HepG2 (cell line): ENCODE measurements around the gene CLDN14. TPM values are rescaled to one million over a fixed set of nuclear protein-coding genes. Genes with fewer than 3 reads are reported as not detected.

Source experiments
- ATAC-seq: fragments of 200-7000 bp; cut with Tn5 transposase; 3 replicates; pipeline ENCODE4 v1.9.1; 2020; ENCODE audit warnings: mild to moderate bottlenecking, moderate library complexity
- BruUV-seq: library from RNA; stranded (reverse); fragments of 400-500 nt; replicated peaks from 2 replicates; lab custom pipeline; 2021; lab: Mats Ljungman, UMichigan
- CTCF ChIA-PET: fragments of 300-600 bp; formaldehyde crosslinking; extraction: SDS; loops from one replicate; lab custom pipeline; 2021; ENCODE audit warnings: low total read pairs, inconsistent platforms, low intra/inter-chr PET ratio; lab: Yijun Ruan, JAX
- POLR2A ChIA-PET: fragments of 350-600 bp; sonication (Branson Sonifier 250); formaldehyde crosslinking; loops from one replicate; lab custom pipeline; 2020; ENCODE audit warnings: antibody characterized with exemption, inconsistent platforms; lab: Yijun Ruan, JAX
- DNase-seq: peaks from one replicate; pipeline ENCODE4 v3.0.0-alpha.2; 2015; ENCODE audit warnings: low spot score
- FAIRE-seq: peaks from 3 replicates; lab custom pipeline; 2011; peaks lifted over from hg19 to GRCh38; lab: Jason Lieb, UNC
- H2AFZ ChIP-seq: one replicate; pipeline ENCODE4 v1.6.1; 2011; ENCODE audit warnings: low read length, inconsistent platforms
- H3K27ac ChIP-seq: fragments of 300-600 bp; 3 replicates; pipeline ENCODE4 v1.8.0; 2011; ENCODE audit warnings: mixed run types, mild to moderate bottlenecking, mixed read lengths, low read length, inconsistent platforms; ENCODE audit not compliant: insufficient read depth; ENCODE audit errors: extremely low read length
- H3K27me3 ChIP-seq, 2 experiments: fragments of 200-600 bp in 1 of 2; 2 replicates in 1 of 2; 3 replicates in 1 of 2; pipeline versions ENCODE4 v1.6.0 to v1.8.0; 2011; ENCODE audit warnings: low read length in 2 of 2, mild to moderate bottlenecking in 2 of 2, moderate library complexity in 2 of 2, inconsistent platforms in 1 of 2; ENCODE audit not compliant: insufficient read depth in 2 of 2, control insufficient read depth in 1 of 2
- H3K36me3 ChIP-seq, 2 experiments: fragments of 200-600 bp in 1 of 2; replicated peaks in 1 of 2; 2 replicates in 1 of 2; 3 replicates in 1 of 2; pipeline versions ENCODE4 v1.5.1 to v1.8.0; 2011; ENCODE audit warnings: low read length in 2 of 2, inconsistent platforms in 1 of 2; ENCODE audit not compliant: insufficient read depth in 2 of 2, control insufficient read depth in 1 of 2
- H3K4me1 ChIP-seq: 2 replicates; pipeline ENCODE4 v1.5.1; 2012; ENCODE audit warnings: low read length, inconsistent platforms; ENCODE audit not compliant: insufficient read depth
- H3K4me2 ChIP-seq: 2 replicates; pipeline ENCODE4 v1.6.0; 2011; ENCODE audit warnings: low read depth, low read length, inconsistent platforms
- H3K4me3 ChIP-seq, 3 experiments: fragments of 200-600 bp in 1 of 3; sonication (generic), shearing (Covaris generic) in 1 of 3; replicated peaks in 1 of 3; 2 replicates each; pipeline ENCODE4 v1.5.1; 2011 to 2016; ENCODE audit warnings: low read length in 3 of 3, inconsistent platforms in 2 of 3, low read depth in 2 of 3, mild to moderate bottlenecking in 2 of 3, control low read depth in 1 of 3, mixed read lengths in 1 of 3; ENCODE audit not compliant: insufficient read depth in 1 of 3
- H3K79me2 ChIP-seq: one replicate; pipeline ENCODE4 v1.6.1; 2011; ENCODE audit warnings: low read length, inconsistent platforms; ENCODE audit not compliant: insufficient read depth
- H3K9ac ChIP-seq: 2 replicates; pipeline ENCODE4 v1.6.0; 2011; ENCODE audit warnings: mild to moderate bottlenecking, low read depth, low read length, inconsistent platforms; ENCODE audit not compliant: insufficient read depth
- H3K9me3 ChIP-seq: 2 replicates; pipeline ENCODE4 v1.5.1; 2012; ENCODE audit warnings: mild to moderate bottlenecking, low read length
- H4K20me1 ChIP-seq: 2 replicates; pipeline ENCODE4 v1.6.0; 2011; ENCODE audit warnings: inconsistent platforms, mild to moderate bottlenecking, low read length, moderate library complexity; ENCODE audit not compliant: insufficient read depth
- GATAD1 ChIP-seq: IDR thresholded peaks from 2 replicates; pipeline ENCODE4 v1.6.1; 2016; ENCODE audit warnings: missing genetic modification reagents, missing compliant biosample characterization
- PLSCR1 ChIP-seq: sonication (generic); formaldehyde crosslinking; IDR thresholded peaks from 2 replicates; pipeline ENCODE4 v1.5.0; 2020; ENCODE audit warnings: missing genetic modification reagents, mild to moderate bottlenecking, borderline replicate concordance
- STAG1 ChIP-seq: sonication (generic); formaldehyde crosslinking; IDR thresholded peaks from 2 replicates; pipeline ENCODE4 v1.4.0; 2020; ENCODE audit warnings: missing genetic modification reagents
- ZNF205 ChIP-seq: IDR thresholded peaks from 2 replicates; pipeline ENCODE4 v1.6.1; 2018; ENCODE audit warnings: missing biosample characterization, missing genetic modification reagents
- WGBS: methylation state at CpG from one replicate; pipeline ENCODE4 v1.1.6; 2017; ENCODE audit warnings: low lambda C conversion rate; 5-methylcytosine and 5-hydroxymethylcytosine counted together
- in situ Hi-C: cut with HindIII; loops from 2 replicates; pipeline ENCODE4 v1.10.0; 2017; ENCODE audit warnings: low pct_unique_long_range_greater_than_20kb; ENCODE audit not compliant: extremely low pct_ligation_motif_present
- intact Hi-C: fragments of 100-400 bp; cut with micrococcal nuclease; formaldehyde crosslinking; loops from one replicate; pipeline ENCODE4 v1.10.0; 2022; ENCODE audit not compliant: unreplicated experiment
- polyA plus RNA-seq, 8 experiments: library from polyadenylated mRNA; depleted of rRNA in 3 of 8; stranded (reverse) in 7 of 8; unstranded in 1 of 8; fragments of >200 nt; fragmentation: Illumina TruSeq in 4 of 8; extraction: Trizol in 4 of 8; gene quantifications; 2 replicates each; pipeline versions ENCODE4 v1.2.1 to v1.2.3, GENCODE V29; 2011 to 2016; ENCODE audit warnings: low read depth in 4 of 8, missing spikeins in 1 of 8, mixed read lengths in 1 of 8; ENCODE audit not compliant: insufficient read depth in 1 of 8
- total RNA-seq, 5 experiments: library from RNA; depleted of rRNA; stranded (reverse); fragments of >200 nt; fragmentation: Illumina TruSeq; extraction: Trizol; gene quantifications; 2 replicates each; pipeline ENCODE4 v1.2.3, GENCODE V29; 2016; ENCODE audit warnings: low read depth in 1 of 5

CLDN14 gene
- total and polyA plus RNA-seq, 2 of the 13 experiments (the other 11 are each of a cell fraction or from before 2014, with no cell fraction given) = 1.1 to 1.4 TPM

GRCh38 chr21:36419241-36419640 lies 60.7 kb downstream of the CLDN14 start:
- DNase-seq = no peak
- Histone ChIP-seq H3K36me3 (peaks cover 1 to 18% of the 10 kb centered on the region in 2 experiments; a peak in 3 of 5 replicates), H3K4me2 (no peak overlapping the region), H4K20me1 (no peaks in the 10 kb centered on the region), H3K4me1 (0 out of 2 replicates have a peak, but pooled peaks cover 9% of the 10 kb centered on the region), H3K27ac (no peak overlapping the region), H3K4me3 (no peak overlapping the region), H3K9ac (no peak overlapping the region), H3K79me2 (no peaks in the 10 kb centered on the region), H3K27me3 (no peaks in the 10 kb centered on the region), H3K9me3 (no peaks in the 10 kb centered on the region), H2AFZ (no peak overlapping the region)
- intact Hi-C loops = no loop called here
- no peak for FAIRE-seq
- WGBS = 96% methylated on average over 14 of the region's 14 CpGs
- CTCF ChIA-PET = interaction anchor here (0.7 to 1.6 kb wide), 5 partner anchors 61 to 211 kb away, joined by 3 to 9 read pairs (median 4); partner anchors contain the start of gene CLDN14
- in situ Hi-C loops = no loop called here
- TF ChIP-seq ZNF205 (CRISPR knock-in tag) (no peak), PLSCR1 (CRISPR knock-in tag) (no peak)
- no peak for ATAC-seq
- BruUV-seq = no TSS peak
- POLR2A ChIA-PET = no interaction called here

- Histone ChIP-seq H3K27me3 (no peaks in the 10 kb centered on the region), H3K9me3 (no peaks in the 10 kb centered on the region), H4K20me1 (no peaks in the 10 kb centered on the region), H3K27ac (no peak overlapping the region), H3K79me2 (no peaks in the 10 kb centered on the region), H2AFZ (no peak overlapping the region), H3K4me1 (no peaks in the 10 kb centered on the region), H3K4me3 (no peak overlapping the region), H3K9ac (no peak overlapping the region), H3K36me3 (peaks cover 7 to 44% of the 10 kb centered on the region in 2 experiments; a peak in 4 of 5 replicates), H3K4me2 (no peak overlapping the region)
- TF ChIP-seq GATAD1 (CRISPR knock-in tag) (no peak), STAG1 (no peak)
- no peak for DNase-seq
- POLR2A ChIA-PET = no interaction called here
- intact Hi-C loops (no loop called here), in situ Hi-C loops (no loop called here)
- no TSS peak for BruUV-seq
- 93% methylated on average over 6 of the region's 6 CpGs for WGBS
- no peak for ATAC-seq
- CTCF ChIA-PET = no interaction called here
- no peak for FAIRE-seq
Measured at GRCh38 chr21:36415375-36415774, 64.5 kb downstream of the CLDN14 start.
